NCI-H446 (cell line): ENCODE measurements around the gene EPB41L1.
A peak's percentile ranks its signal among the peaks of the same experiment; 100 is the strongest.

ENCODE experiments used
- DNase-seq, 2 experiments: peaks; one replicate each; lab custom pipeline; 2025; lab: John Stamatoyannopoulos, UW

The EPB41L1 gene

DNA sequence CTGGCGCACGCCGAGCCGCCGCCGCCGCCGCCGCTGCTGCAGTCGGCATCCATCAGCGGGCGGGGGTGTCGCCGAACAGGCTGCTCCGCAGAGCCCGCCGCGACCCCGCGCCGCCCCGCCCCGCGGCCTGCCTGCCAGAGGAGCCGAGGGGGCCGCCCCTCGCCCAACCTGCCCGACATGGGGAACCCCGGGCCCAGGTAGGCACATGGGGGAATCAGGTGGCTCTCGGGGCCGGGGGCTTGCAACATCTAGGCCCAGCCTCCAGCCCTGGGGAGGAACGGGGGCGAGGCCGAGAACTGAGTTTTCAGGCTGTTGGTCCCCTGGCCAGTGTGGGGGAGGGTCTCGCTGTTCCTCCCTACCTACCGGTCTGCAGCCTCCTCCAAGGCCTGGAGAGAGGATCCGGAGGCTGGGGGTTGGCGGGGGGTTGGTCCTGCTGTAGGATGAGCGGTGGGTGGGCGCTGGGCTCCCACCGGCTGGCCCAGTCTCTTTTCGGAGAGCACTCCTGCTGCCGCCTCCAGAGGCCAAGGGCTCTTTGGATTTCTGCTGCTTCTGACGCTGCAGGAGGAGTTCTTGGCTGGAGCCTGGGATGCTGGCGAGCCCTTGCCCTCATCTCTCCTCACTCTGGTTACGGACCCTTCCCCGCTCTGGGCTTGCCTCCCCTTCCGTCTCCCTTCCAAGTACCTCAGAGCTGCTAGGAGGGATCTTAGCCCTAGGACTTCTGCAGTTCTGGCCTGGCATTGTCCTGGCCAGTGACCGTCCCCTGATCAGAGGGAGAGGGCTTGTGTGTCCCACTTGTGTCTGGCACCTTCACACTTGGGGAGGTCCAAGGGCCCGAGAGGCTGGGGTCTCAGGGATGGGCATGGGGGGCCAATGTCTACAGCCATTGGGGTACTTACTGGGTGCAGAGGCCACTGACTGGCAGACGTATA lies at the start of gene EPB41L1:
EPB41L1 (plus strand) TSS at position 41 of the 929 bp plus-strand sequence. CDS start 19,038 bp downstream, outside the sequence.
- peak in 1 of 2 experiments; percentile 46 for DNase-seq

DNA sequence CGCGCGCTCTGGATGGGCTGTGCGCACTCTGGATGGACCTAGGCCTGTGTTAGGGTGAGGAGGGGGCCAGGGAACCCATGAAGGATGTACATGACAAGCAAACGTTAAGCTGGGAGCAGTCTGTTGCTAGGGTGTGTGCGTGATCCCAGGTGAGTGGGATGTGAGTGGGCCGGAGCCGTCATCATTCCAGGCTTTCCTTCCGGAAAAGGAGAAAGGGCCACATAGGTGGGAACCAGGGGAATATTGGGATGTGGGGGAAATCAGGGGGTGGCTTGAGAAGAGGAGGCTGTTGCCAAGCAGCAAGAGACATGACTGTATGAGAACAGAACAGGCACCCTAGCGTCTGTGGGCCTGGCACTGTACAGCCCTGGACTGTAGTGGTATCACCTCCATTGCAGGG lies 49.7 kb upstream of the EPB41L1 start:
- no peak for DNase-seq

DNA sequence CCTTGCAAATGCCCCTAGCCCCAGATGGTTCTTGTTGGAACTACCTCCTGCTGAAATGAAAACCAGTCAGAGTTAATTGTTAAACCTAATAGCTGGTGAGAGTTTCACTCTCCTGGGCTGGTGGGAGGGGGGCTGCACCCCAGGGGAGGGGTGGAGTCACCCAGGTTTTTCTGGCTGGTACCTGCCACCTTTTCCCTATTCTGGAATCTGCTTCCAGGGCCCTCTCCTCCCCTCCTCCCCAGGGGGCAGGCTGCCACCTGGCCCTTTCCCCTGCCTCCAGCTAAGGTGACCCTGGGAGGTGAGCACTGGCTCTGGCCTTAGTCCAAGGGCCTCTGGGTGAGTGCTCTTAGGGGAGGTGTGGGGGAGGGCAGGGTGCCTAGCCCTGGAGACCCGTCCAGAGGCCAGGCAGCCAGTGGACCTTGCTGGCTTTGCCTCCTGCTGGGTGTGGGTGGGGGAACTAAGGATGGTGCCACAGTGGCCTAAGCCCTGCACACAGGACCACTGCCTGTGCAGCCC lies 48.8 kb upstream of the EPB41L1 start:
- DNase-seq: no peak

DNA sequence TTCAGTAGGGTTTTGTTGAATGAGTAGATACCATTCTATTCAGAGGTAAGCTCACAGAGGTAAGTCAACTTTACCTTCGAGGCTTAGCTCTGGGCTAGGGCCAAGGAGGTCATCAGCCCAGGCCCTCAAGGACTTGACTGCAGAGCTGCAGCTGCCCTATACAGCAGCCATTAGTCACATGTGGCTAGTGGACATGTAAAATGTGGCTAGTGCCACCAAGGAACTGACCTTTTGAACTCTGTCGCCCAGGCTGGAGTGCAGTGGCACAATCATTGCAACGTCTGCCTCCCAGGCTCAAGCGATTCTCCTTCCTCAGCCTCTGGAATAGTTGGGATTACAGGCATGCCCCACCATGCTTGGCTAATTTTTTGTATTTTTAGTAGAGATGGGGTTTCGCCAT lies 47.9 kb upstream of the EPB41L1 start:
- DNase-seq: no peak

DNA sequence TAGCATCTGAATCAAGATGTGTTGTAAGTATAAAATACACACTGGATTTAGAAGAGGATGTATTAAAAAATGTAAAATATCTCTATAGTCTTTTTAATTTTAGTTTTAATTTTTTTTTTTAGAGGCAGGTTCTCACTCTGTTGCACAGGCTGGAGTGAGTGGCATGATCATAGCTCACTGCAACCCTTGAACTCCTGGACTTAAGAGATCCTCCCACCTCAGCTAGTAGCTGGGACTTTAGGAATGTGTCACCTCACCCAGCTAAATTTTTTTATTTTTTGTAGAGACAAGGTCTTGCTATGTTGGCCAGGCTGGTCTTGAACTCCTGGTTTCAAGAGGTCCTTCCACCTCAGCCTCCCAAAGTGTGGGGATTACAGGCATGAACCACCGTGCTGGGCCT lies 46.7 kb upstream of the EPB41L1 start:
- no peak for DNase-seq

DNA sequence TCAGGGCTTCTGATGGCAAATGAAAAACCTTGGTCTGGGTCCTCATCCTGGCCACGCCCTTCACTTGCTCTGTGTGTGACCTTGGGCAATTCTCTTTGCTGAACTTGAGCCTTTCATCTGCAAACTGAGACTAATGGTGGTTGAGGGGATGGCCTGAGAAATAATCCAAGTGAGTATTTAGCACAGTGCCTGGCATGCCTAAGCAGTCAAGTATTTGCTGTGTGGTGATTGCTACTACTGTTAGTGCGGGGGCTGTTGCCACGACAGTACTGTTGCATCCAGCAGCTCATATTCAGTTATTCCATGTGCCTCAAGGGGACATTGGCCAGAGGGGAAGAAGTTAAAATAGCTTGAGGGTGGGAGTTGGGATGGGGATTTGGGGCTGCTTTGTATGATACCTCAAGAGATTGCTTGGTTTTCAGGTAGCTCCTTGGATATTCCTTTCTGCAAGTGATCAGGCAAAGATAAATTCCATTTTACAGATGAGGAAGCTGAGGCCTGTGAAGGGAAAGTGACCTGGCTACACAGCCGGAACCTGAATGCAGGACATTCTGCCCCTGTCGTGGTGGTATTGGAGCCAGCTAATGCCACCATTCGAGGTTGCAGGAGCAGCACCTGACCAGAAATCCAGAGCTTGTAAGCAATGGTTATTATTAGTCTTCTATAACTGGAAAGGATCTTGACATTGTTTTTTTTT lies 45.1 kb upstream of the EPB41L1 start:
- no peak for DNase-seq

DNA sequence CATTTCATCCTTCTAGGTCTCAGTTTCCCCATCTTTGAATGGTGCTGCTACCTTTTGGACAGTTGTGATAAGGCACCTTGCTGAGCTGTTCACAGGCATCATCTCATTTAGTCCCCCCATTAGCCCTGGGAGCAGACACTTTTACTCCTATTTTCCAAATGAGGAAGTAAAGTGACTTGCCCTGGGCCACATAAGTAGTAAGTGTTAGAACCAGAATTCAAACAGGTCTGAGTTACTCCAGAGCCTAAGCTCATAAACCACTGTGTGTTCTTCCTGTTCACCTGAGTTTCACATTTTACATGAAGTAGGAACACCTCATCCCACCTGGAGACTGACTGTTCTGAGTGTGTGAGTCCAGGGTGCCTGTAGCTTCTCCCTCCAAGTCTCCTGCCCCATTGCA lies 43.5 kb upstream of the EPB41L1 start:
- no peak for DNase-seq

DNA sequence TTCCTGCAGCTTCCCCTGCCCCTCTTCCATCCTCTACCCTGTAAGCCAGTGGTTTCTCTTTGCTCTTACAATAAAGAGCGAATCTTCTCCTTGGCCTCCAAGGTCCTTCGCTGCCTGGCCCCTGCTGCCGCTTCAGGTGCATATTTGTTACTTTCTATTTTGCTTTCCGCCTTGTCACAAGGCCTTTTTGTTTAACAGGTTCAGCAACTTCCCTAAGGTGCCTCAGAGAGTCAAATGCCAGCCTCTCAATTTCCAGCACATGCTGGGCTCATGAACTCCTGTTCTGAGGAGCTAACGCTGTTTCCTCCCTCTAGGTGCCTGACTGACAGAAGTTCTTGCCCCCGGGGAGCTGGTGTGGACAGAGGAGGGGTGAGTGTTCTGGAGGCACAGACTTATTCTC lies 42.4 kb upstream of the EPB41L1 start:
- no peak for DNase-seq

DNA sequence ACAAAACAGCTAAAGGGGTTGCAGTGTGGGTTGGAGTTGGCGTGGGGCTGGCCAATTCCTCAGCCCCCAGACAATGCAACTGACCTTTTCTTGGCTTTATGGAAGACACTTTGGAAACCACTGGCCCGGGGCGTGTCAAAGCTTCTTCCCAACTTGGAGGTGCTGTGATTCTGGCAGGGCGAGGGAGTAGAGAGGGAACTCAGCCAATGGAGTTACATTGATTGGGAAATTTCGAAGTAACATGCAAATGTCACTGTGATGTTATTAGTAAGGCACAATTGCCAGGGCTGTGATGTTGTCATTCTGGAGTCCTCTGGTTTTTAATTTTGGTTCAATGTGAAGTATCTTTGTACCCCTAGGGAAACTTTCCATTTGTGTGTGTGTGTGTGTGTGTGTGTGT lies 41.5 kb upstream of the EPB41L1 start:
- DNase-seq: no peak

DNA sequence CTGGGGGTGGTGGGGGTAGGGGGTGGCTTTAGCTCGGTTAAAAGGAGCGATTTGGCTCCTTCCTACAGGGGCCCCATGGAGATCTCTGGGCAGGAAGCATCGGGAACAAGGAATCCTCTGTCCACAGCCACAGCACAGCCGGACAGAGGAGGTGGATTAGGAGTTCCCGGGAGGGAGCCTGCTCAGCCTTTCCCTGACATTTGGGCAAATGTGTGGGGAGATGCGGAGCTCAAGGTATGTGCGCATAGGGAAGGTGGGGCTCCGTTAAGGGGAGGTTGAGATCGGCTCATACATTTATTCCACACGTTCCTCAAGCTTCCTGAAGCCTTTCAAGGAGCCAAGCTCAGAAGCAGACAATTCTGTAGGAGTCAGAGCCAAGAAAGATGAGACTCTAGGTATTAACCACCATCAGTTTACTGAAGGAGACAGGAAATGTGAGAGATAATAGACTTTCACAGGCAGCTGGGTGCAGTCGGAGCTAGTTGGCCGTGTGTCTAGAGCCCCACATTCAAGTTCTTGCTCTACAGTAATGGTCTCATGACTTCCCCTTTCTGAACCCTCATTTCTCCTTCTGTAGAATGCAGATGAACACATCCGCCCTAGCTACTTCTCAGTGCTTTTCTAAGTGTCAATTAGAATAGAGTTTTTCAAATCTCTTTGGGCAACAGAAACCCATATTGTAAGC lies 40.8 kb upstream of the EPB41L1 start:
- DNase-seq: no peak

DNA sequence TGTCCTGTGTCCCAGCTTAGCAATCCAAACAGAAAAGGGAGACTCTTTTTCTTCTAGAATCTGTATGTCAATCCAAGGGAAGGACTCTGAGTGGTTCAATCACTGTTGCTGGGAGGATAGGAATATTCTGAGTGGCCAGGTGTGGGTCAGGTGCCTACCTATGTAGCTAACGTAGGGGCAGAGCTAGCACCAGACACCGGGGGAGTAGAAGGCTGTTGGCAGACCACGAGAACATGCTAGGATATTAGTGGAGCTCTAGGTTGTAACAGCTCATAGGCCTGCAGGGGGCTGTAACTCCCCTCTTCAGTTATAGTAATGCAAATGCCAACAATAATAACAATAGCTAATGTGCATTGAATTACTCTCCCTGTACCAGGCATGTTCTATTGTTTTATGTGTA lies 39.8 kb upstream of the EPB41L1 start:
- no peak for DNase-seq

DNA sequence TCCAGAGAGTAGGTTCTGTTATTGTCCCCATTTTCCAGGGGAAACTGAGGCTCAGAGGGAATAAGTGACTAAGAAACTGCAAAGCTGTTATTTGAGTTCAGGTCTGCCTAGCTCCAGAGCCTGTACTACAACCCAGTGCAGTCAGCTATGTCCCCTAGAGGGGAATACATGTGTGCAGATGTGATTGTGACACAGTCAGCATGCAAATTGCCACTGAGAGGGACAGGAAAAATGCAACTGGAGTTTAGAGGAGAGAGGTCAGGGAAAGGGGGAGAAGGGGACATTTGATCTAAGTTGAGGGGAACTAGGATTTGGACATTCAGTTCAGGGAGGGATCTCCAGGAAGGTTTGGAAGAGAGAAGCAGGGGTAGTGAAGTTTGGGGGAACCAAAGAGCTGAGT lies 38.6 kb upstream of the EPB41L1 start:
- DNase-seq: no peak

DNA sequence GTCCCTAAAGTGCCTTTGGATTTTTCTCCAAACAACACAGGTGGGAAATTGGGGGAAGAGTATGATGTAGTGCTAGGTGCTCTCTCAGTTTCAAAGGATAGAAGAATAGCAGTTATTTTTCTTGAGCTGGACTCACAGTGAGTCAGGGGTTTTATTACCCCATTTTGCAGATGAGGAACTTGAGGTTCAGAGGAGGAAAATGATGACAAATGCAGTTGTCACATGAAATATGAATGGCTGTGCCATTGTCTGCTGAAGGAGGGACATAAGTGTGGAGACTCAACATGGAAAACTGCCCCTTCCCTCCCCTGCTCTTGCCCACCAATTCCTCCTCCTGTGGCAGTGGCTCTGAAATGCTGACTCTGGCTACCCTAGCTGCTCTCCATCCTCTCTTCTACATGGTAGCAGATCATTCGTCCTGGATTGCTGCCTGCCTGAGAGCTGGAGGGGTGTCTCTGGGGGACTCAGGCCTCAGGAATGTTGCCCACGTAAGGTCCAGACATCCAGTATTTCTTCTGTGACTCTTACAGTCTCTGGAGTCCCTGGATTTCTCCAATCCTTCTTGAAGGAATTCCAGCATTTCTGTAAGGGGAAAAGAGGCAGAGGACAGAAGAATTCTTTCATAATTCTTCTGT lies 37.6 kb upstream of the EPB41L1 start:
- DNase-seq: no peak

DNA sequence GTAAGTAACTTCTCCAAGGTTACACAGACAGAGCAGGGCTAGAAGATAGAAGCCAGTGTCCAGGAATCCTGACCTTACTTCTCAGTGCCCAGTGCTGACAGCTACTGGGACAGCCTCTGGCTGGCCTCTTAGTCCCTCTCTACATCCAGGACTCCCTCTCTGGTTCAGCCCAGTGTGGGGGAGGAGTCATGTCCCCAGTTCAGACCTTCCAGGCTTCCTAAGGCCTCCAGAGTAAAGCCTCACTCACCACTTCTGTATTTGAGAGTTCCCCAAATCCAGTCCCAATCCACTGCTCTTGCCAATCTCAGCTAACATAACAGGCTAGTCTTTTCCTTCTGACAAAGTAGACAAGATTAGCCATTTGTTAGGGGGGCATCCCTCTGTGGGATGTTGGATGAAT lies 36.9 kb upstream of the EPB41L1 start:
- DNase-seq: no peak

DNA sequence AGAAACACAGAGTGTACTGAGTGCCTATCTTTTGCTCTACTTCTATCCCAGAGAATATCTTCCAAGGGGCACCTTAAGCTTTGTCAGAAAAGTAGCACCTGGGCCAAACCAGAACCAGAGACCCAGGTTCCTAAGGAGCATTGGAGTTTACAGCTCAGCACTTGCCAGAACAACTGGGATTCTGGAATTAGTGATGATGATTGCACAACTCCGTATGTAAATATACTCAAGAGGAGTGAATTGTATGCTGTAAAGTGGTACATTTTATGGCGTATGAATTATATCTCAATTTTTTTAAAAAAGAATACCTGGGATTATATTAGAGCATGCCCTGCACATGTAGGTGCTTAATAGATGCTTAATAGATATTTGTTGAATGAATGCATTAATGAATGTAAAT lies 36.2 kb upstream of the EPB41L1 start:
- no peak for DNase-seq

DNA sequence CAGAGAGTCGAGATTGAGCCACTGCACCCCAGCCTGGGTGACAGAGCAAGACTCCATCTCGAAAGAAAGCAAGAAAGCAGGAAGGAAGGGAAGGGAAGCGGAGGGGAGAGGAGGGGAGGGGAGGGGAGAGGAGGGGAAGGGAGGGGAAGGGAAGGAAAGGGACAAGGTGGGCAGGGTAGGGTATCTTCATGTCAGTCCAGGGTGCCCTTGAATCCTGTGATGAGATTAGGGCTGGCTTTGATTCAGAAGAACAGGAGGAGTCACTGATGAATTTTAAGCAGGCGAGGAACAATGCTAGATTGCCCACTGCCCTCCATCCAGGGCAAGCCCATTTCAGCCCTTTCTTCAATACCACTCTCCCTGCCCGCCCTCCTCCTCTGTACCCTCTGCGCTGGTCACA lies 35.0 kb upstream of the EPB41L1 start:
- no peak for DNase-seq

DNA sequence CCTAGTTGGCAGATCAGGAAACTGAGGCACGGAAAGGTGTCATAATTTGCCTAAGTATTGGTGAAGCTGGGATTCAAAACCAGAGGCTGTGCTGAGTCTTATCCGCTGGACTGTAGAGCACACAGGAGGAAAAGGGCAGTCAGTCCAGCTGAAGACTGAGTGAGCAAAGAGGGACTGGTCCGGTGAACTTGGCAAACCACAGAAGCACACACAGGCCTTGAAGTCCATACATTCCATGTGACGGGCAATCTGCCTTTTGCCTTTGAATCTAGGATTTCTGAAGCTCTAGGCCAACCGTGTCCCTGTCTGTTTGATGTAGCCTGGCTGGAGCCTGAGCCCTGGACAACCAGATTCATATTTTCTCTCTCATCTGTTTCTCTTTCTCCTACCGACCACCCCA lies 34.3 kb upstream of the EPB41L1 start:
- no peak for DNase-seq

DNA sequence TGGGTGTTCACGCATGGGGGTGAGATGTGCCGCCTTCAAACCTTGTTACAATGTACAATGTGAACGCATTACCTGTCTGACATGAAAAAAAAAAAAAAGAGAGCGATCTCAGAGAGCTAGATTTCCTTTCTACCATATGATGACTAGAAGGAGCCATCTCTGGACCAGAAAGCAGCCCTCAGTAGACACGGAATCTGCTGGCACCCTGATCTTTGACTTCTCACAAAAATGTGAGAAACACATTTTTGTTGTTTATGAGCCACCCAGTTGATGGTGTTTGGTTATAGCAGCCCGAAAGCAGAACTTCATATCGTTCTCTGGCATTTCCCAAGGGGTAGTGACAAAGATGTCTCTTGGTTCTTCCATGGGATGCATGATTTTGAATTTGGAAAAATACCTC lies 33.5 kb upstream of the EPB41L1 start:
- no peak for DNase-seq

DNA sequence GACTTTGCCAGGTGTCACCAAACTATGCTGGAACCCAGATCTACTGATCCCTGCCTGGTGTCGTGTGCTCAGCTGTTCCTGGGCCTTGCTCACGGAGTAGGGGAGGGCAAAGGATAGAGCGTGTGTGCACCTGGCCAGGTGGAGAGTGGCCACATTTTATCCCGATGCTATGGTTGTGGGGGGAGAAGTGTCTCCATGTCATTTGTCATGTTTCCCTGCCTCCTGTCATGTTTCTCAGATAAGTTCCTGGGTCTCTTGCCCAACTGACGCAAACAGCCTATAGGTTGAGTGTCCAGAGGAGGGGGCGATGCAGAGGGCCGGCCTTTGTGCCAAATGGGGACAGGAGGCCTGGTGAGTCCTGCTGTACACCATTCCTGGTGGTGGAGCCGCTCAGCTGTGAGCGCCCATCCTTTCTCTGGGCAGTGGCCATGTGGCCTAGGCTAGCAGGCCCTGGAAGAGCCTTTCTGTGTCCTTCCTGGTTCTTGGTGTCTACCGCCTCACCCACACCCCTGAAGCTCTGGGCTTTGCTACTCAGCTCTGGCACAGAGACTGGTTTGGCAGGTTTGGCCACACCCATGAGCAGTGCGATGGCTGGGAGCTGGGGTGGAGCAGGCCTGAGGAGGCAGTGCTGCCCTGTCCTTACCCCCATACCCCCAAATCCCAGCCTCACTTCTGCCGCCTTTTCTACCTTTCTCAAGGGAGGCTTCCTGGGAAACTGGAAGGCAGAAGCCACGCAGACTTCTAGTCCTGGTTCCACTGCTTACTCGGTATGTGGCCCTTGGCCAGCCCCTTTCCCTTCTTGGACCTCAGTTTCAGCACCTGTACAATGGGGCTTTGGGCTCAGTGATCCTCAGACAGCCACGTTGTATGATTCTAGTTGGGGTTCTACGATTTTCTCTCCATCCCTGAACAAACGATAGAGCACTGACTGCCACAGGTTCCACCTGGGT lies 32.3 kb upstream of the EPB41L1 start:
- DNase-seq: no peak

DNA sequence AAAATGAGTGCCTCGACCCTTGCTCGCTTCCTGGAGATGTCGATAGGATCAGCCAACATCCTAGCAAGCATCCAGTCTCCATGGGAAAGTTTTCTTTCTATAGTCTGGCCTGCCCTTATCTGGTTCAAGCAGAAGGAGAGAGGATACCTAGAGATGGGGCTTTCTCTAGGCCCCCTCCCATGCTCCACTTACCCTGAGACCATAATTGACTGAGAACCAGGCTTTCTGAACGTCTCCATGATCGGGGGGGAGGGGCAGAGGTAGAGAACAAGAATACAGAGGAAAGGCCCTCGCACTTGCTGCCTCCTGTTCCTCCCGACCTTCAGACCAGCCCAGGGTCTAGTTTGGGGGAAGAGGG lies 31.6 kb upstream of the EPB41L1 start:
- DNase-seq: no peak

DNA sequence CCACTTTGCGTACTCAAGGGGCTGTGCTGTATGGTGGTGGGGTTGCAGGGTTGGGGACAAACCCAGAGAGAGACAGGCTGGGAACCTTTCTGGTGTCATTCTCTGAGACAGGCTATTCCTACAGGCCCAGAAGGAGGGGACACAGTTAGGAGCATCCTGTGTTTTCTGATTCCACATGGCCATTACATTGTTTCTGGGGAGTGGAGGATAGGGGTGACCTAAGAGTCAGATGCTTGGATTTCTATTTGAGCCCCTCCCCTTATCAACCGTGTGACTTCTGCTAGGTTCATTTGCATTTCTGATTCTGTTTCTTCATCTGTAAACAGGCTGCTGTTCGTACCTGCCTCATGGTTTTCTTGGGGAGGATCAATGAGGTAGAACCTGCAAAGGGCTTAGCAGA lies 29.4 kb upstream of the EPB41L1 start:
- no peak for DNase-seq
